ENCODE data around the gene OR6C70.
"Not testable (repeated sequence)": the region's sequence is repeated elsewhere in the genome, so short reads cannot be mapped to it uniquely, and the experiment has no call there.

The OR6C70 gene

GRCh38 chr12:55470088-55470829, at the start of gene OR6C70:
Gene OR6C70 (minus strand): TSS chr12:55470138. CDS start chr12:55470138, 0 bp downstream.
- no peak for DNase-seq (ENCODE audit: low read depth in 1 of 2, low spot score in 1 of 2)

- no peak for DNase-seq (ENCODE audit: low read depth in 1 of 2, low spot score in 1 of 2)
These were observed 46.5 kb upstream of the OR6C70 start for GRCh38 chr12:55516391-55516790.

- DNase-seq (ENCODE audit: low read depth in 1 of 2, low spot score in 1 of 2) = no peak
These were observed 45.8 kb upstream of the OR6C70 start for GRCh38 chr12:55515696-55516095.

GRCh38 chr12:55501601-55502000, 31.7 kb upstream of the OR6C70 start:
- no peak for DNase-seq (ENCODE audit: low read depth in 1 of 2, low spot score in 1 of 2)

- no peak for DNase-seq (ENCODE audit: low read depth in 1 of 2, low spot score in 1 of 2)
These were observed 29.9 kb upstream of the OR6C70 start for GRCh38 chr12:55499810-55500252.

- no peak for DNase-seq (ENCODE audit: low read depth in 1 of 2, low spot score in 1 of 2)
These were observed 29.3 kb upstream of the OR6C70 start for GRCh38 chr12:55499231-55499630.

GRCh38 chr12:55495490-55495889, 25.6 kb upstream of the OR6C70 start:
- no peak for DNase-seq (ENCODE audit: low read depth in 1 of 2, low spot score in 1 of 2)

- no peak for DNase-seq (ENCODE audit: low read depth in 1 of 2, low spot score in 1 of 2)
These were observed 22.1 kb upstream of the OR6C70 start, which contains the start of gene OR6C68 for GRCh38 chr12:55492078-55492477. Gene OR6C68 (plus strand): TSS chr12:55492378. CDS start chr12:55492378, 0 bp downstream.

- not testable (repeated sequence) for DNase-seq (ENCODE audit: low read depth in 1 of 2, low spot score in 1 of 2)
These were observed 14.3 kb upstream of the OR6C70 start for GRCh38 chr12:55484284-55484683.

GRCh38 chr12:55479136-55479535, 9.2 kb upstream of the OR6C70 start:
- not testable (repeated sequence) for DNase-seq (ENCODE audit: low read depth in 1 of 2, low spot score in 1 of 2)

GRCh38 chr12:55472264-55472663, 2.3 kb upstream of the OR6C70 start:
- no peak for DNase-seq (ENCODE audit: low read depth in 1 of 2, low spot score in 1 of 2)

GRCh38 chr12:55469291-55469690, 647 bp downstream of the OR6C70 start:
- DNase-seq (ENCODE audit: low read depth in 1 of 2, low spot score in 1 of 2) = no peak

GRCh38 chr12:55467836-55468235, 2.1 kb downstream of the OR6C70 start:
- DNase-seq (ENCODE audit: low read depth in 1 of 2, low spot score in 1 of 2) = no peak

GRCh38 chr12:55464926-55465325, 5.0 kb downstream of the OR6C70 start:
- DNase-seq (ENCODE audit: low read depth in 1 of 2, low spot score in 1 of 2) = not testable (repeated sequence)

GRCh38 chr12:55448825-55449224, 21.1 kb downstream of the OR6C70 start:
- DNase-seq (ENCODE audit: low read depth in 1 of 2, low spot score in 1 of 2) = no peak

GRCh38 chr12:55446326-55446725, 23.6 kb downstream of the OR6C70 start:
- DNase-seq (ENCODE audit: low read depth in 1 of 2, low spot score in 1 of 2) = no peak

GRCh38 chr12:55445357-55445756, 24.6 kb downstream of the OR6C70 start:
- no peak for DNase-seq (ENCODE audit: low read depth in 1 of 2, low spot score in 1 of 2)

- no peak for DNase-seq (ENCODE audit: low read depth in 1 of 2, low spot score in 1 of 2)
These were observed 26.2 kb downstream of the OR6C70 start, which contains the start of gene OR6C2 for GRCh38 chr12:55443776-55444175. Gene OR6C2 (plus strand): TSS chr12:55444076. CDS start chr12:55452214, 8,138 bp downstream.

GRCh38 chr12:55441233-55441632, 28.7 kb downstream of the OR6C70 start:
- not testable (repeated sequence) for DNase-seq (ENCODE audit: low read depth in 1 of 2, low spot score in 1 of 2)

GRCh38 chr12:55428331-55429243, 41.4 kb downstream of the OR6C70 start:
- DNase-seq (ENCODE audit: low read depth in 1 of 2, low spot score in 1 of 2) = no peak

- no peak for DNase-seq (ENCODE audit: low read depth in 1 of 2, low spot score in 1 of 2)
These were observed 44.0 kb downstream of the OR6C70 start, which contains the start of gene OR6C76 for GRCh38 chr12:55425954-55426353. Gene OR6C76 (plus strand): TSS chr12:55426254. CDS start chr12:55426254, 0 bp downstream.

Data from activated T-helper 1 cell treated with anti-CD3 and anti-CD28 coated beads, Interleukin-2, amount 50 U/mL, for 16 hours (primary cell).